H1 (cell line): Measurements from ENCODE around the gene SART1. TPM values are rescaled to one million over a fixed set of nuclear protein-coding genes. Genes with fewer than 3 reads are reported as not detected.

Experiments
- CTCF ChIA-PET: fragments of 300-600 bp; sonication (Branson Sonifier 250); formaldehyde crosslinking; loops from one replicate; lab custom pipeline; 2021; ENCODE audit not compliant: partially characterized antibody; lab: Charles Lee
- POLR2A ChIA-PET: fragments of 300-600 bp; sonication (Branson Sonifier 250); formaldehyde crosslinking; loops from one replicate; lab custom pipeline; 2021; ENCODE audit warnings: inconsistent platforms; ENCODE audit not compliant: partially characterized antibody; lab: Charles Lee
- DNase-seq, 2 experiments: peaks; one replicate each; pipeline versions ENCODE4 v3.0.0 to v3.0.0-alpha.2; 2010 to 2022; ENCODE audit warnings: low spot score in 2 of 2, low read depth in 1 of 2, mixed read lengths in 1 of 2
- FAIRE-seq: peaks from 2 replicates; lab custom pipeline; 2011; peaks lifted over from hg19 to GRCh38; lab: Jason Lieb, UNC
- H2AFZ ChIP-seq: 2 replicates; pipeline ENCODE4 v1.8.1; 2012; ENCODE audit warnings: low read length, inconsistent platforms
- H2AK5ac ChIP-seq: 2 replicates; pipeline ENCODE4 v1.6.1; 2013; ENCODE audit warnings: low read depth, low read length
- H2BK120ac ChIP-seq: replicated peaks from 2 replicates; pipeline ENCODE3; 2013; ENCODE audit warnings: low read depth, low read length, inconsistent platforms
- H2BK12ac ChIP-seq: 2 replicates; pipeline ENCODE4 v1.6.1; 2013; ENCODE audit warnings: low read depth, low read length
- H2BK15ac ChIP-seq: 2 replicates; pipeline ENCODE4 v1.6.1; 2013; ENCODE audit warnings: low read length
- H2BK20ac ChIP-seq: 2 replicates; pipeline ENCODE4 v1.6.1; 2013; ENCODE audit warnings: low read length
- H2BK5ac ChIP-seq: 2 replicates; pipeline ENCODE4 v1.6.1; 2013; ENCODE audit warnings: low read depth, low read length
- H3K14ac ChIP-seq: 2 replicates; pipeline ENCODE4 v1.6.1; 2013; ENCODE audit warnings: inconsistent platforms; ENCODE audit not compliant: insufficient read length
- H3K18ac ChIP-seq: 2 replicates; pipeline ENCODE4 v1.6.1; 2013; ENCODE audit warnings: low read length; ENCODE audit errors: extremely low read depth
- H3K23ac ChIP-seq: 2 replicates; pipeline ENCODE4 v1.6.1; 2013; ENCODE audit warnings: inconsistent platforms; ENCODE audit not compliant: insufficient read length
- H3K23me2 ChIP-seq: 2 replicates; pipeline ENCODE4 v1.6.1; 2013; ENCODE audit warnings: low read depth, low read length
- H3K27ac ChIP-seq: 2 replicates; pipeline ENCODE4 v1.6.1; 2011; ENCODE audit warnings: low read depth, low read length, inconsistent platforms
- H3K27me3 ChIP-seq, 4 experiments: replicated peaks in 1 of 4; 1 replicate in 1 of 4; 2 replicates in 3 of 4; pipeline versions ENCODE4 v1.6.1 to v1.8.1; 2011 to 2013; ENCODE audit warnings: low read length in 3 of 4, mild to moderate bottlenecking in 3 of 4, inconsistent platforms in 2 of 4, mixed read lengths in 2 of 4, moderate library complexity in 1 of 4; ENCODE audit not compliant: control insufficient read depth in 3 of 4, insufficient read depth in 3 of 4; ENCODE audit errors: extremely low read depth in 1 of 4
- H3K36me3 ChIP-seq, 4 experiments: 2 replicates each; pipeline versions ENCODE4 v1.6.1 to v1.8.1; 2011 to 2013; ENCODE audit warnings: mild to moderate bottlenecking in 4 of 4, low read length in 3 of 4, moderate library complexity in 2 of 4, control low read depth in 1 of 4, inconsistent platforms in 1 of 4; ENCODE audit not compliant: insufficient read depth in 4 of 4, control insufficient read depth in 2 of 4
- H3K4ac ChIP-seq: replicated peaks from 2 replicates; pipeline ENCODE3; 2013; ENCODE audit warnings: low read length, low read depth, mixed read lengths, inconsistent platforms; ENCODE audit not compliant: insufficient read length
- H3K4me1 ChIP-seq, 4 experiments: replicated peaks in 1 of 4; 1 replicate in 1 of 4; 2 replicates in 3 of 4; pipeline versions ENCODE4 v1.6.1 to v1.8.1; 2011 to 2013; ENCODE audit warnings: low read length in 3 of 4, inconsistent platforms in 2 of 4, mixed read lengths in 1 of 4; ENCODE audit not compliant: insufficient read depth in 4 of 4, control insufficient read depth in 3 of 4
- H3K4me2 ChIP-seq, 2 experiments: 2 replicates each; pipeline versions ENCODE4 v1.6.1 to v1.8.1; 2011 to 2013; ENCODE audit warnings: low read depth in 2 of 2, low read length in 2 of 2, control low read depth in 1 of 2, inconsistent platforms in 1 of 2, mild to moderate bottlenecking in 1 of 2; ENCODE audit not compliant: insufficient read depth in 1 of 2
- H3K4me3 ChIP-seq, 4 experiments: fragments of 200-600, 300-600 bp in 1 of 4; sonication (generic), shearing (Covaris generic), sonication (Bioruptor Twin) in 1 of 4; 2 replicates each; pipeline versions ENCODE4 v1.5.1 to v1.8.1; 2011 to 2016; ENCODE audit warnings: low read length in 4 of 4, low read depth in 3 of 4, control low read depth in 2 of 4, inconsistent platforms in 2 of 4, mild to moderate bottlenecking in 2 of 4, mixed read lengths in 1 of 4, moderate library complexity in 1 of 4; ENCODE audit not compliant: insufficient read depth in 2 of 4; ENCODE audit errors: extremely low read depth in 1 of 4
- H3K56ac ChIP-seq: replicated peaks from 2 replicates; pipeline ENCODE3; 2013; ENCODE audit warnings: low read depth, mild to moderate bottlenecking, mixed read lengths, low read length, inconsistent platforms; ENCODE audit not compliant: insufficient read length
- H3K79me1 ChIP-seq: 2 replicates; pipeline ENCODE4 v1.6.1; 2013; ENCODE audit warnings: low read depth, low read length, control low read depth
- H3K79me2 ChIP-seq, 2 experiments: 2 replicates each; pipeline versions ENCODE4 v1.6.1 to v1.8.1; 2012 to 2013; ENCODE audit warnings: low read length in 2 of 2, mild to moderate bottlenecking in 2 of 2, inconsistent platforms in 1 of 2; ENCODE audit not compliant: insufficient read depth in 2 of 2, control insufficient read depth in 1 of 2
- H3K9ac ChIP-seq, 4 experiments: replicated peaks in 1 of 4; 1 replicate in 1 of 4; 2 replicates in 3 of 4; pipeline versions ENCODE4 v1.6.1 to v1.8.1; 2011 to 2013; ENCODE audit warnings: low read depth in 3 of 4, low read length in 3 of 4, control low read depth in 2 of 4, mild to moderate bottlenecking in 2 of 4, moderate library complexity in 2 of 4, inconsistent platforms in 1 of 4; ENCODE audit errors: extremely low read depth in 1 of 4
- H3K9me3 ChIP-seq, 2 experiments: 2 replicates each; pipeline versions ENCODE4 v1.6.1 to v1.8.1; 2012 to 2013; ENCODE audit warnings: mild to moderate bottlenecking in 2 of 2, moderate library complexity in 2 of 2, control low read depth in 1 of 2, inconsistent platforms in 1 of 2, low read depth in 1 of 2, low read length in 1 of 2, mixed read lengths in 1 of 2; ENCODE audit not compliant: insufficient read depth in 2 of 2
- H4K20me1 ChIP-seq, 2 experiments: replicated peaks in 1 of 2; 2 replicates each; pipeline versions ENCODE3 to v1.8.1; 2011 to 2013; ENCODE audit warnings: inconsistent platforms in 2 of 2, low read length in 2 of 2, mild to moderate bottlenecking in 1 of 2; ENCODE audit not compliant: insufficient read depth in 2 of 2, control insufficient read depth in 1 of 2
- H4K5ac ChIP-seq: 2 replicates; pipeline ENCODE4 v1.6.1; 2013; ENCODE audit warnings: low read length, low read depth, mixed read lengths, inconsistent platforms; ENCODE audit not compliant: insufficient read length
- H4K8ac ChIP-seq: 2 replicates; pipeline ENCODE4 v1.8.0; 2013; ENCODE audit warnings: mild to moderate bottlenecking, moderate library complexity, low read length, inconsistent platforms; ENCODE audit not compliant: insufficient read depth; ENCODE audit errors: extremely low read depth
- H4K91ac ChIP-seq: replicated peaks from 2 replicates; pipeline ENCODE3; 2013; ENCODE audit warnings: low read length, mixed read lengths, inconsistent platforms; ENCODE audit not compliant: insufficient read length
- GABPA ChIP-seq: IDR thresholded peaks from 2 replicates; pipeline ENCODE4 v1.6.1; 2011; ENCODE audit warnings: mild to moderate bottlenecking, low read length, moderate library complexity, borderline replicate concordance; ENCODE audit not compliant: insufficient read depth
- HDAC2 ChIP-seq, 2 experiments: fragments of 300-600 bp in 1 of 2; sonication (generic) in 1 of 2; IDR thresholded peaks; 2 replicates each; pipeline ENCODE4 v1.6.1; 2011 to 2012; ENCODE audit warnings: low read depth in 2 of 2, low read length in 2 of 2, mild to moderate bottlenecking in 2 of 2, moderate library complexity in 2 of 2, borderline replicate concordance in 1 of 2, inconsistent platforms in 1 of 2
- SIN3A ChIP-seq, 2 experiments: IDR thresholded peaks in 1 of 2; conservative IDR thresholded peaks in 1 of 2; 2 replicates each; pipeline ENCODE4 v1.6.1; 2011 to 2012; ENCODE audit warnings: low read length in 2 of 2, improper control_type of control experiment in 1 of 2, low read depth in 1 of 2, mild to moderate bottlenecking in 1 of 2
- SIRT6 ChIP-seq: IDR thresholded peaks from one replicate; pipeline ENCODE4 v1.7.1; 2012; ENCODE audit warnings: low read length, inconsistent platforms
- TEAD4 ChIP-seq: IDR thresholded peaks from 2 replicates; pipeline ENCODE4 v1.6.1; 2012; ENCODE audit warnings: low read depth, low read length, inconsistent platforms, mixed read lengths
- WGBS, 2 experiments: shearing (Covaris generic) in 1 of 2; methylation state at CpG; one replicate each; pipeline versions ENCODE4 v1.1.6 to v1.1.7; 2013 to 2015; ENCODE audit warnings: low lambda C conversion rate in 2 of 2, mixed read lengths in 2 of 2, inconsistent platforms in 1 of 2, low coverage in 1 of 2, missing lambda C conversion rate in 1 of 2; ENCODE audit not compliant: insufficient replicate concordance in 2 of 2, insufficient coverage in 1 of 2, insufficient read length in 1 of 2; ENCODE audit errors: extremely low coverage in 1 of 2, missing lambda C conversion rate in 1 of 2; 5-methylcytosine and 5-hydroxymethylcytosine counted together
- polyA plus RNA-seq, 7 experiments: library from polyadenylated mRNA; depleted of rRNA in 3 of 7; stranded (reverse) in 5 of 7; unstranded in 2 of 7; fragments of >200 nt in 5 of 7; fragments of 200-250 nt in 2 of 7; gene quantifications; 1 replicate in 5 of 7; 2 replicates in 1 of 7; 4 replicates in 1 of 7; pipeline versions ENCODE4 v1.2.1 to v1.2.3, GENCODE V29; 2011 to 2013; ENCODE audit warnings: missing spikeins in 2 of 7, mixed read lengths in 2 of 7
- total RNA-seq: library from RNA; stranded (reverse); fragmentation: NEBNext Ultra II Directional; extraction: Animal tissue kit (Norgen Biotek cat#: 25700); gene quantifications from 2 replicates; pipeline ENCODE4 v1.2.1, GENCODE V29; 2021

SART1 gene
- total and polyA plus RNA-seq, 2 of the 8 experiments (the other 6 are each of a cell fraction or from before 2014, with no cell fraction given): 9.7 to 46.1 TPM

DNA sequence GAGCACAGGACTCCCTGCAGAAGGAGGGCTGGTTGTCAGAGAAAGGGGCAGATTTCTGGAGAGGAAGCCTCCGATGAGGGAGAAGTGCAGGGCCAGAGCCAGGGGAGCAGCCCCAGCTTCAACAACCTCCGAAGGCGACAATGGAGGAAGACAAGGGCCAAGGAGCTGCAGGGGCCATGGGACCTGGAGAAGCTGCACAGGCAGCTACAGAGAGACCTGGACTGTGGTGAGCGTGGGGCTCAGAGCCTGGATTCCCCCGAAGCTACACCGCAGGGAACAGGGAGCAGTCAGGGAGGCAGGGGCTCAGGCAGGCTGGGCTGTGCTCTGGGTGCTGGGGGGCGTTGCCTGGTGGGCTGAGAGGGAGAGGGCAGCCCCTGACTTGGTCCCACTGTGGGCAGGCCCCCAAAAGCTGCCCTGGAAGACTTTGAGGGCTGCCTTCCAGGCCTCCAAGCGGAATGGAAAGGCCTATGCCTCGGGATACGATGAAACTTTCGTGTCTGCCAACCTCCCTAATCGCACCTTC is 13.9 kb upstream of the SART1 start:
- H3K79me1 ChIP-seq: no peaks in the 10 kb centered on the region

More for the DNA sequence above, 13.9 kb upstream of the SART1 start:
- no peak overlapping the region for H3K18ac ChIP-seq
- no peak overlapping the region for H3K9ac ChIP-seq
- no peak overlapping the region for H3K56ac ChIP-seq
- H2AFZ ChIP-seq: no peak overlapping the region
- no peaks in the 10 kb centered on the region for H3K36me3 ChIP-seq
- no peaks in the 10 kb centered on the region for H3K27me3 ChIP-seq
- H3K23me2 ChIP-seq: peaks cover 3% of the 10 kb centered on the region; the same call in 1 of the 2 replicates
- peak overlapping the region; percentile 97; the same call in 1 of the 2 replicates for H2BK12ac ChIP-seq
- ChIA-PET POLR2A (interaction anchor here (0.9 to 2.8 kb wide), 10 partner anchors 14 to 58 kb away, joined by 3 to 12 read pairs (median 4); partner anchors contain the start of genes CCDC85B, FOSL1 and SART1), CTCF (interaction anchor here (0.5 to 3.9 kb wide), 9 partner anchors 8 to 322 kb away, joined by 3 to 16 read pairs (median 3); partner anchors contain the start of genes CCDC85B and FIBP)
- DNase-seq (no peak), FAIRE-seq (no peak)
- H2BK5ac ChIP-seq: no peak overlapping the region
- H3K4me3 ChIP-seq: no peak overlapping the region
- H3K14ac ChIP-seq: no peak overlapping the region
- H3K4ac ChIP-seq: no peak overlapping the region
- 0 out of 4 replicates have a peak overlapping the region, but pooled peaks of 1 of the 2 experiments have one; percentile 4 for H3K4me2 ChIP-seq
- no peak overlapping the region for H3K23ac ChIP-seq
- peak overlapping the region; percentile 89 for H4K91ac ChIP-seq
- WGBS, 2 experiments: 89% methylated on average over 12 of the region's 12 CpGs; no CpG with 5 or more reads in 1 of the 2 experiments
- H4K8ac ChIP-seq: peak overlapping the region; percentile 88
- TF ChIP-seq GABPA (no peak), HDAC2 (IDR thresholded peaks at IDR 0.05; ENCODE audit: borderline replicate concordance in 1 of 2, low read depth in 2 of 2, low read length in 2 of 2) (no peak), TEAD4 (no peak), SIRT6 (no peak), SIN3A (conservative IDR thresholded peaks at IDR 0.05 in 1 of 2, IDR thresholded peaks at IDR 0.05 in 1 of 2; ENCODE audit: low read depth in 1 of 2, low read length in 2 of 2) (no peak)
- TF ChIP-seq, all 59 proteins: peak for 0
- 0 out of 2 replicates have a peak overlapping the region, but pooled peaks have one; percentile 2 for H3K27ac ChIP-seq
- H2BK120ac ChIP-seq: no peak overlapping the region
- no peak overlapping the region for H4K5ac ChIP-seq
- H2AK5ac ChIP-seq: peak overlapping the region; percentile 75; the same call in 1 of the 2 replicates
- no peak overlapping the region for H2BK15ac ChIP-seq
- no peaks in the 10 kb centered on the region for H3K79me2 ChIP-seq
- no peaks in the 10 kb centered on the region for H4K20me1 ChIP-seq
- H3K9me3 ChIP-seq: no peaks in the 10 kb centered on the region
- no peak overlapping the region for H2BK20ac ChIP-seq
- peaks cover 3 to 25% (median 15%) of the 10 kb centered on the region in 4 experiments for H3K4me1 ChIP-seq
